Measurements from ENCODE around the gene KIF26A.
"Not testable (repeated sequence)": the region's sequence is repeated elsewhere in the genome, so short reads cannot be mapped to it uniquely, and the experiment has no call there.

The KIF26A gene

GRCh38 chr14:104221071-104221625, 82.8 kb downstream of the KIF26A start:
- no peak for TF ChIP-seq CTCF (IDR thresholded peaks at IDR 0.05; ENCODE audit: borderline replicate concordance, insufficient read depth, low read depth, low read length)
- H3K4me3 ChIP-seq (ENCODE audit: low read depth, low read length): no peak overlapping the region

GRCh38 chr14:104221636-104222369, 83.4 kb downstream of the KIF26A start:
- no peak for TF ChIP-seq CTCF (IDR thresholded peaks at IDR 0.05; ENCODE audit: borderline replicate concordance, insufficient read depth, low read depth, low read length)
- H3K4me3 ChIP-seq (ENCODE audit: low read depth, low read length): no peak overlapping the region

GRCh38 chr14:104222396-104223036, 84.1 kb downstream of the KIF26A start:
- no peak overlapping the region for H3K4me3 ChIP-seq (ENCODE audit: low read depth, low read length)
- no peak for TF ChIP-seq CTCF (IDR thresholded peaks at IDR 0.05; ENCODE audit: borderline replicate concordance, insufficient read depth, low read depth, low read length)

- no peak for TF ChIP-seq CTCF (IDR thresholded peaks at IDR 0.05; ENCODE audit: borderline replicate concordance, insufficient read depth, low read depth, low read length)
- H3K4me3 ChIP-seq (ENCODE audit: low read depth, low read length): no peak overlapping the region
These were observed 85.0 kb downstream of the KIF26A start for GRCh38 chr14:104223101-104224041.

- no peak overlapping the region for H3K4me3 ChIP-seq (ENCODE audit: low read depth, low read length)
- no peak for TF ChIP-seq CTCF (IDR thresholded peaks at IDR 0.05; ENCODE audit: borderline replicate concordance, insufficient read depth, low read depth, low read length)
These were observed 85.7 kb downstream of the KIF26A start for GRCh38 chr14:104224131-104224505.

- peak; percentile 64 for TF ChIP-seq CTCF (IDR thresholded peaks at IDR 0.05; ENCODE audit: borderline replicate concordance, insufficient read depth, low read depth, low read length)
- H3K4me3 ChIP-seq (ENCODE audit: low read depth, low read length): no peak overlapping the region
These were observed 86.3 kb downstream of the KIF26A start for GRCh38 chr14:104224506-104225277.

GRCh38 chr14:104225278-104226190, 87.1 kb downstream of the KIF26A start:
- H3K4me3 ChIP-seq (ENCODE audit: low read depth, low read length): not testable (repeated sequence)
